SU-DHL-6 (cell line): ENCODE results near the gene PMEPA1.

ENCODE experiments used
- H2AFZ ChIP-seq: fragments of 200-600 bp; sonication (generic); 2 replicates; pipeline ENCODE4 v1.6.1; 2014; ENCODE audit warnings: low read depth, mild to moderate bottlenecking, moderate library complexity, mixed read lengths, antibody characterized with exemption, low read length; ENCODE audit not compliant: severe bottlenecking
- H3F3A ChIP-seq: fragments of 200-600 bp; shearing (Covaris generic); 2 replicates; pipeline ENCODE4 v1.6.0; 2016; ENCODE audit warnings: antibody characterized with exemption, mild to moderate bottlenecking; ENCODE audit not compliant: insufficient read depth
- H3K27ac ChIP-seq: fragments of 200-600 bp; sonication (generic); 2 replicates; pipeline ENCODE4 v1.5.1; 2016; ENCODE audit warnings: low read depth, mild to moderate bottlenecking, low read length, moderate library complexity, mixed read lengths
- H3K27me3 ChIP-seq: fragments of 200-600 bp; sonication (generic), shearing (Covaris generic); 2 replicates; pipeline ENCODE4 v1.6.0; 2014; ENCODE audit warnings: mild to moderate bottlenecking, low read length
- H3K36me3 ChIP-seq: fragments of 200-600 bp; sonication (generic); 2 replicates; pipeline ENCODE4 v1.6.1; 2014; ENCODE audit warnings: mild to moderate bottlenecking, low read length, mixed read lengths
- H3K4me2 ChIP-seq: fragments of 300-600, 200-600 bp; shearing (Covaris generic), sonication (generic); 2 replicates; pipeline ENCODE4 v1.6.0; 2014; ENCODE audit warnings: low read length, low read depth, mild to moderate bottlenecking; ENCODE audit not compliant: poor library complexity, severe bottlenecking
- H3K4me3 ChIP-seq: fragments of 200-600 bp; sonication (generic); 2 replicates; pipeline ENCODE4 v1.5.1; 2014; ENCODE audit warnings: antibody characterized with exemption, low read length, mild to moderate bottlenecking, mixed read lengths; ENCODE audit not compliant: insufficient read depth, poor library complexity, severe bottlenecking
- H3K79me2 ChIP-seq: fragments of 200-600 bp; sonication (generic); 2 replicates; pipeline ENCODE4 v1.6.1; 2014; ENCODE audit warnings: mild to moderate bottlenecking, low read length, moderate library complexity; ENCODE audit not compliant: insufficient read depth
- H3K9ac ChIP-seq: fragments of 200-600 bp; sonication (generic); 2 replicates; pipeline ENCODE4 v1.7.0; 2014; ENCODE audit warnings: mild to moderate bottlenecking, low read length
- H3K9me2 ChIP-seq: fragments of 200-600 bp; sonication (generic); replicated peaks from 2 replicates; pipeline ENCODE4 v1.6.1; 2014; ENCODE audit warnings: low read length; ENCODE audit not compliant: insufficient read depth
- H3K9me3 ChIP-seq: fragments of 200-600 bp; sonication (generic); 2 replicates; pipeline ENCODE4 v1.6.1; 2014; ENCODE audit warnings: low read length, mixed read lengths; ENCODE audit not compliant: insufficient read depth
- H4K20me1 ChIP-seq: fragments of 200-600 bp; sonication (generic); 2 replicates; pipeline ENCODE4 v1.6.1; 2014; ENCODE audit warnings: low read depth, mild to moderate bottlenecking, antibody characterized with exemption, low read length, moderate library complexity, mixed read lengths
- CTCF ChIP-seq: fragments of 200-600 bp; sonication (generic); IDR thresholded peaks from one replicate; pipeline ENCODE4 v1.5.1; 2017; ENCODE audit warnings: antibody characterized with exemption, mild to moderate bottlenecking, low read length, moderate library complexity; ENCODE audit not compliant: insufficient read depth, poor library complexity, severe bottlenecking
- EZH2phosphoT487 ChIP-seq: fragments of 200-600 bp; sonication (generic), shearing (Covaris generic); conservative IDR thresholded peaks from 2 replicates; pipeline ENCODE4 v1.6.1; 2018; ENCODE audit warnings: mild to moderate bottlenecking, antibody characterized with exemption, low read length, moderate library complexity, mixed read lengths

Gene PMEPA1

GRCh38 chr20:57664476-57664875, 45.3 kb downstream of the PMEPA1 start:
- TF ChIP-seq CTCF = no peak
- no peak for TF ChIP-seq EZH2phosphoT487
- no peaks in the 10 kb centered on the region for H3K36me3 ChIP-seq
- H3K9ac ChIP-seq = no peak overlapping the region
- no peaks in the 10 kb centered on the region for H3K79me2 ChIP-seq
- no peak overlapping the region for H3K4me2 ChIP-seq
- no peaks in the 10 kb centered on the region for H3K9me3 ChIP-seq
- no peak overlapping the region for H2AFZ ChIP-seq
- H3K27me3 ChIP-seq = no peaks in the 10 kb centered on the region
- H3K4me3 ChIP-seq = no peak overlapping the region
- H3K27ac ChIP-seq = no peak overlapping the region
- no peaks in the 10 kb centered on the region for H4K20me1 ChIP-seq
- H3K9me2 ChIP-seq = no peaks in the 10 kb centered on the region
- no peaks in the 10 kb centered on the region for H3F3A ChIP-seq

- H3K27ac ChIP-seq = no peak overlapping the region
- no peak overlapping the region for H3K4me2 ChIP-seq
- TF ChIP-seq CTCF = no peak
- TF ChIP-seq EZH2phosphoT487 = no peak
- no peaks in the 10 kb centered on the region for H3K36me3 ChIP-seq
- no peak overlapping the region for H2AFZ ChIP-seq
- H3K27me3 ChIP-seq = no peaks in the 10 kb centered on the region
- H3K9me2 ChIP-seq = no peaks in the 10 kb centered on the region
- H3K9me3 ChIP-seq = no peaks in the 10 kb centered on the region
- no peaks in the 10 kb centered on the region for H3K79me2 ChIP-seq
- H3K9ac ChIP-seq = no peak overlapping the region
- no peak overlapping the region for H3K4me3 ChIP-seq
- H3F3A ChIP-seq = no peaks in the 10 kb centered on the region
- H4K20me1 ChIP-seq = no peaks in the 10 kb centered on the region
Observed at GRCh38 chr20:57663681-57664451, 45.9 kb downstream of the PMEPA1 start.

- no peaks in the 10 kb centered on the region for H3K27me3 ChIP-seq
- H3K4me2 ChIP-seq = no peak overlapping the region
- no peak overlapping the region for H3K4me3 ChIP-seq
- no peaks in the 10 kb centered on the region for H4K20me1 ChIP-seq
- H3K9me3 ChIP-seq = no peaks in the 10 kb centered on the region
- no peaks in the 10 kb centered on the region for H3K36me3 ChIP-seq
- no peak overlapping the region for H2AFZ ChIP-seq
- H3K79me2 ChIP-seq = no peaks in the 10 kb centered on the region
- H3K9me2 ChIP-seq = no peaks in the 10 kb centered on the region
- TF ChIP-seq EZH2phosphoT487 (no peak), CTCF (no peak)
- H3F3A ChIP-seq = no peaks in the 10 kb centered on the region
- H3K27ac ChIP-seq = no peak overlapping the region
- H3K9ac ChIP-seq = no peak overlapping the region
Observed at GRCh38 chr20:57663241-57663640, 46.6 kb downstream of the PMEPA1 start.
